Measurements from ENCODE around the gene MLIP.

Gene MLIP

GRCh38 chr6:54106727-54107126 is 4.5 kb upstream of the MLIP start:
- H3K4me1 Mint-ChIP-seq (ENCODE audit: low read depth) = no peaks in the 10 kb centered on the region
- H3K27ac Mint-ChIP-seq = no peak overlapping the region
- H3K4me3 Mint-ChIP-seq = no peak overlapping the region
- H3K27me3 Mint-ChIP-seq (ENCODE audit: low read depth) = no peaks in the 10 kb centered on the region
- H3K36me3 Mint-ChIP-seq (ENCODE audit: low read depth) = no peaks in the 10 kb centered on the region
- H3K9me3 Mint-ChIP-seq = no peaks in the 10 kb centered on the region

DNA sequence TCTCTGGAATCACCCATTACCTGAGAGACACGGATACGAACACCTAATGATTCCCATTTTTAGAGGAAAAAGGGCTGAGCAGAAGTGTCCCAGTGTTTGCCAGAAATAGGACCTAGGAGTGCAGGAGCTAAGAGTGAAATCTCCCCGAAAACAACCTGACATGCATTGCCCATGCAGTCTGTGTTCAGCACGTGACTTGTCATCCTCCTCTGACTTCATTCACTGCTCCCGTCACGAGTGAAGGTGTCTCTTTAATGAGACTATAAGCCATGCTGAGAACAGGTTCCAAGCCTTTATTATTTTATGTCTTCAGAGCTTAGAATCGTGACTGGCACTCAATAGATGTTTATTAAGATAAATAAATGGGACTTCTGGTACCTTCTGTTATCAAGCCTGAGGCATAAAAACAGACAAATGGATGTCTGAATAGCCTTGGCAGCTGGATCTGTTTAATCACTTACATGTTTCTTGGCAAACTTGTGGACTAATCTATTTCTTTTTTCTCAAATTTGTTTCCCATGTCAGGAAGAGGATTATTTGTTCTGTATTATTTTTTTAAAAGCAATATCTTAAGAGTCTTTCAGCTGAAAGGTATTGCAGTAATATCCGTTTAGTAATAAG is 3.7 kb upstream of the MLIP start:
- Mint-ChIP-seq H3K27ac (no peak overlapping the region), H3K9me3 (no peaks in the 10 kb centered on the region), H3K4me3 (no peak overlapping the region), H3K27me3 (ENCODE audit: low read depth) (no peaks in the 10 kb centered on the region), H3K36me3 (ENCODE audit: low read depth) (no peaks in the 10 kb centered on the region), H3K4me1 (ENCODE audit: low read depth) (no peaks in the 10 kb centered on the region)

GRCh38 chr6:54108271-54108670 is 3.0 kb upstream of the MLIP start:
- Mint-ChIP-seq H3K4me3 (no peak overlapping the region), H3K9me3 (no peaks in the 10 kb centered on the region), H3K27me3 (ENCODE audit: low read depth) (no peaks in the 10 kb centered on the region), H3K27ac (no peak overlapping the region), H3K36me3 (ENCODE audit: low read depth) (no peaks in the 10 kb centered on the region), H3K4me1 (ENCODE audit: low read depth) (no peaks in the 10 kb centered on the region)

DNA sequence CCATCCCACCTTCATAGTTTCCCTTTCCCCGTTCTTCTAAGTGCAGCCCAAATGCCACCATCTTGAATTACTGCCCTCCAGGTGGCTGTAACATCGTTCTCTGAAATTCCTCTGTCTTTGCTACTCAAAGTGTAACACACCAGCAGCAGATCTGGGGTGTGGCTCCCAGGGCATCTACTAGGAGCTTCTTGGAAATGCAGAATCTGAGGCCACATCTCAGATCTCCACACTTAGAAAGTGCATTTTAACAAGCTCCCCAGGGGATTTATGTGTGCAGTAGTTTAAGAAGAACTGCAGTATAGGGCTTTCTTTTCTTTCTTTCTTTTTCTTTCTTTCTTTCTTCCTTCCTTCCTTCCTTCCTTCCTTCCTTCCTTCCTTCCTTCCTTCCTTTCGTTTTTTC is 1.7 kb upstream of the MLIP start:
- Mint-ChIP-seq H3K4me1 (ENCODE audit: low read depth) (no peaks in the 10 kb centered on the region), H3K9me3 (no peaks in the 10 kb centered on the region), H3K4me3 (no peak overlapping the region), H3K36me3 (ENCODE audit: low read depth) (no peaks in the 10 kb centered on the region), H3K27me3 (ENCODE audit: low read depth) (no peaks in the 10 kb centered on the region), H3K27ac (no peak overlapping the region)

GRCh38 chr6:54112151-54112650 is 958 bp downstream of the MLIP start:
- H3K27ac Mint-ChIP-seq = no peak overlapping the region

GRCh38 chr6:54114991-54115390 is 3.7 kb downstream of the MLIP start:
- H3K4me3 Mint-ChIP-seq = no peak overlapping the region
- no peaks in the 10 kb centered on the region for H3K9me3 Mint-ChIP-seq
- no peaks in the 10 kb centered on the region for H3K36me3 Mint-ChIP-seq (ENCODE audit: low read depth)
- no peak overlapping the region for H3K27ac Mint-ChIP-seq
- H3K4me1 Mint-ChIP-seq (ENCODE audit: low read depth) = no peaks in the 10 kb centered on the region
- H3K27me3 Mint-ChIP-seq (ENCODE audit: low read depth) = no peaks in the 10 kb centered on the region

More at GRCh38 chr6:54112151-54112650, 958 bp downstream of the MLIP start:
- no peaks in the 10 kb centered on the region for H3K27me3 Mint-ChIP-seq (ENCODE audit: low read depth)
- H3K4me3 Mint-ChIP-seq = no peak overlapping the region
- H3K4me1 Mint-ChIP-seq (ENCODE audit: low read depth) = no peaks in the 10 kb centered on the region
- no peaks in the 10 kb centered on the region for H3K36me3 Mint-ChIP-seq (ENCODE audit: low read depth)
- no peaks in the 10 kb centered on the region for H3K9me3 Mint-ChIP-seq

- H3K27ac Mint-ChIP-seq = no peak overlapping the region
- no peaks in the 10 kb centered on the region for H3K9me3 Mint-ChIP-seq
- H3K4me1 Mint-ChIP-seq (ENCODE audit: low read depth) = no peaks in the 10 kb centered on the region
Measured at GRCh38 chr6:54115966-54116365, 4.7 kb downstream of the MLIP start.

GRCh38 chr6:54118117-54118516 is 6.9 kb downstream of the MLIP start:
- H3K27ac Mint-ChIP-seq = no peak overlapping the region
- H3K36me3 Mint-ChIP-seq (ENCODE audit: low read depth) = no peaks in the 10 kb centered on the region
- no peak overlapping the region for H3K4me3 Mint-ChIP-seq
- no peaks in the 10 kb centered on the region for H3K27me3 Mint-ChIP-seq (ENCODE audit: low read depth)
- no peaks in the 10 kb centered on the region for H3K4me1 Mint-ChIP-seq (ENCODE audit: low read depth)
- no peaks in the 10 kb centered on the region for H3K9me3 Mint-ChIP-seq

More at GRCh38 chr6:54115966-54116365, 4.7 kb downstream of the MLIP start:
- H3K36me3 Mint-ChIP-seq (ENCODE audit: low read depth) = no peaks in the 10 kb centered on the region
- H3K27me3 Mint-ChIP-seq (ENCODE audit: low read depth) = no peaks in the 10 kb centered on the region
- H3K4me3 Mint-ChIP-seq = no peak overlapping the region

GRCh38 chr6:54125493-54125892 is 14.2 kb downstream of the MLIP start:
- H3K27me3 Mint-ChIP-seq (ENCODE audit: low read depth) = no peaks in the 10 kb centered on the region
- H3K36me3 Mint-ChIP-seq (ENCODE audit: low read depth) = no peaks in the 10 kb centered on the region
- no peak overlapping the region for H3K4me3 Mint-ChIP-seq
- no peak overlapping the region for H3K27ac Mint-ChIP-seq
- H3K9me3 Mint-ChIP-seq = no peaks in the 10 kb centered on the region
- H3K4me1 Mint-ChIP-seq (ENCODE audit: low read depth) = no peaks in the 10 kb centered on the region

GRCh38 chr6:54130179-54130578 is 18.9 kb downstream of the MLIP start:
- Mint-ChIP-seq H3K27me3 (ENCODE audit: low read depth) (no peaks in the 10 kb centered on the region), H3K36me3 (ENCODE audit: low read depth) (no peaks in the 10 kb centered on the region), H3K4me3 (no peak overlapping the region), H3K9me3 (no peaks in the 10 kb centered on the region), H3K27ac (no peak overlapping the region), H3K4me1 (ENCODE audit: low read depth) (no peaks in the 10 kb centered on the region)

DNA sequence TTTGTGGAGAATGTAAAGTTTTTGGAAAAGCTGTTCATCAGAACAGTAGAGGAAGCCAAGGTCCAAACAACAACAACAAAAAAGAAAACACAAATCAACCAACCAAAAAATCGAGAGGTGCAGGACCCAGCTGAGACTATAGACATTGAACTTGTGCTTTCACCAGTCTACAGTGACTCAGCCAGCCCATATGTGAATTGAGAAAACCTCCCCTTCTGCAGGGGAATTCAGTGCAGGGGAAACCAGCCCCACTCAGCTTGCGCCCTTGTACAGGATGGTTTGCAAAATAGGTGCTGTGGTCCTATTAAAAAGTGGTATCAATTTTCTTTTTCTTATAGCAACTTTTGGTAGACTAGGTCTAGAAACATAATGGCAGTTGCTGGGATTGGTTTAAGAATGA is 21.3 kb downstream of the MLIP start:
- Mint-ChIP-seq H3K36me3 (ENCODE audit: low read depth) (no peaks in the 10 kb centered on the region), H3K27ac (no peak overlapping the region), H3K4me3 (no peak overlapping the region), H3K9me3 (no peaks in the 10 kb centered on the region), H3K4me1 (ENCODE audit: low read depth) (no peaks in the 10 kb centered on the region), H3K27me3 (ENCODE audit: low read depth) (no peaks in the 10 kb centered on the region)

DNA sequence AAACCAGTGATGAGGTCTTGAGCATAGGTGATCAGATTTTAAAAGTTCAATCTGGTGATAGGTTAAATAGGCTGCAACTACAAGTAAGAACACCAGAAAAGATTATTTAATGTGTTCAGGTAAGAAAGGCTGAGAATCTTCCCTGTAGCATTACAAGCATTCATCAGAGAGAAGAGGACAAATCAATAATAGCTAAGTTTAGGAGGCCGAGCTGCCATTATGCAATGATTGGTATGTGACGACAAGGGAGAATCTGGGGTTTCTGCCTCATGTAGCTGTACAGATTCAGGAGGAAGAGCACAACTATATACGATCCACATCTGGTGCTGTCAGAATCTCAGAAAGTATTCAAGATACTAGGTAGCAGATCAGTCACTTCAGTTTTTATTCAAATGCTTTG is 21.9 kb downstream of the MLIP start:
- Mint-ChIP-seq H3K36me3 (ENCODE audit: low read depth) (no peaks in the 10 kb centered on the region), H3K27ac (no peak overlapping the region), H3K4me1 (ENCODE audit: low read depth) (no peaks in the 10 kb centered on the region), H3K27me3 (ENCODE audit: low read depth) (no peaks in the 10 kb centered on the region), H3K9me3 (no peaks in the 10 kb centered on the region), H3K4me3 (no peak overlapping the region)

- H3K36me3 Mint-ChIP-seq (ENCODE audit: low read depth) = no peaks in the 10 kb centered on the region
- no peaks in the 10 kb centered on the region for H3K9me3 Mint-ChIP-seq
- H3K4me1 Mint-ChIP-seq (ENCODE audit: low read depth) = no peaks in the 10 kb centered on the region
- H3K4me3 Mint-ChIP-seq = no peak overlapping the region
- H3K27ac Mint-ChIP-seq = no peak overlapping the region
- no peaks in the 10 kb centered on the region for H3K27me3 Mint-ChIP-seq (ENCODE audit: low read depth)
Measured at GRCh38 chr6:54134935-54135334, 23.7 kb downstream of the MLIP start.

- no peak overlapping the region for H3K27ac Mint-ChIP-seq
- H3K27me3 Mint-ChIP-seq (ENCODE audit: low read depth) = no peaks in the 10 kb centered on the region
- H3K9me3 Mint-ChIP-seq = no peaks in the 10 kb centered on the region
- no peaks in the 10 kb centered on the region for H3K4me1 Mint-ChIP-seq (ENCODE audit: low read depth)
- H3K4me3 Mint-ChIP-seq = no peak overlapping the region
- H3K36me3 Mint-ChIP-seq (ENCODE audit: low read depth) = no peaks in the 10 kb centered on the region
Measured at GRCh38 chr6:54135665-54136369, 24.6 kb downstream of the MLIP start.

- Mint-ChIP-seq H3K4me3 (no peak overlapping the region), H3K36me3 (ENCODE audit: low read depth) (no peaks in the 10 kb centered on the region), H3K27me3 (ENCODE audit: low read depth) (no peaks in the 10 kb centered on the region), H3K27ac (no peak overlapping the region), H3K9me3 (no peaks in the 10 kb centered on the region), H3K4me1 (ENCODE audit: low read depth) (no peaks in the 10 kb centered on the region)
Measured at GRCh38 chr6:54138795-54139194, 27.6 kb downstream of the MLIP start.

All from T-helper 1 cell treated with Interleukin-12 subunit alpha and Interleukin-12 subunit beta and Interleukin-4 antibody, amounts not matched to agents 30 μg/mL and 1 μg/mL, for 36 hours (primary cell).